Natural killer cell (primary cell): ENCODE results near the gene PRLH. TPM values are rescaled to one million over a fixed set of nuclear protein-coding genes. Genes with fewer than 3 reads are reported as not detected.

Source experiments
- ATAC-seq, 3 donors: fragments of 150-1000 bp in 2 of 3; fragments of 200-7000 bp in 1 of 3; cut with Tn5 transposase; 1 replicate in 1 of 3; 2 replicates in 2 of 3; pipeline ENCODE4 v1.10.0; 2021; ENCODE audit warnings: mild to moderate bottlenecking in 2 of 3, moderate library complexity in 2 of 3
- DNase-seq, 2 donors: peaks; one replicate each; pipeline versions ENCODE4 v3.0.0 to v3.0.0-alpha.2; 2013 to 2021; ENCODE audit warnings: mixed read lengths in 1 of 2
- H3K27ac ChIP-seq: one replicate; pipeline ENCODE4 v1.5.1; 2013; ENCODE audit warnings: mild to moderate bottlenecking, low read length
- H3K27me3 ChIP-seq: one replicate; pipeline ENCODE4 v1.6.1; 2013; ENCODE audit warnings: low read length; ENCODE audit not compliant: control insufficient read depth, insufficient read depth
- H3K36me3 ChIP-seq: one replicate; pipeline ENCODE4 v1.6.1; 2013; ENCODE audit warnings: low read length; ENCODE audit not compliant: control insufficient read depth, insufficient read depth
- H3K4me1 ChIP-seq: one replicate; pipeline ENCODE4 v1.6.1; 2013; ENCODE audit warnings: low read length; ENCODE audit not compliant: control insufficient read depth, insufficient read depth
- H3K4me3 ChIP-seq: one replicate; pipeline ENCODE4 v1.5.1; 2013; ENCODE audit warnings: low read length
- H3K9me3 ChIP-seq: one replicate; pipeline ENCODE4 v1.6.1; 2013; ENCODE audit warnings: low read length; ENCODE audit not compliant: control insufficient read depth, insufficient read depth
- H3K27ac Mint-ChIP-seq, 2 donors: one replicate each; pipeline ENCODE4 v1.8.0; 2022; ENCODE audit warnings: mild to moderate bottlenecking in 2 of 2, mixed read lengths in 2 of 2, moderate library complexity in 1 of 2
- H3K27me3 Mint-ChIP-seq, 2 donors: one replicate each; pipeline ENCODE4 v1.8.0; 2022; ENCODE audit warnings: low read depth in 2 of 2, mixed read lengths in 2 of 2
- H3K36me3 Mint-ChIP-seq: one replicate; pipeline ENCODE4 v1.8.0; 2022; ENCODE audit warnings: mixed read lengths
- H3K4me1 Mint-ChIP-seq, 2 donors: one replicate each; pipeline ENCODE4 v1.8.0; 2022; ENCODE audit warnings: mixed read lengths in 2 of 2
- H3K4me3 Mint-ChIP-seq: one replicate; pipeline ENCODE4 v1.8.0; 2022; ENCODE audit warnings: mild to moderate bottlenecking, moderate library complexity, mixed read lengths
- H3K9me3 Mint-ChIP-seq, 2 donors: one replicate each; pipeline ENCODE4 v1.8.0; 2022; ENCODE audit warnings: mixed read lengths in 2 of 2
- CTCF ChIP-seq: fragments of 200-600 bp; IDR thresholded peaks from one replicate; pipeline ENCODE4 v1.8.0; 2022; ENCODE audit warnings: antibody characterized with exemption
- WGBS: methylation state at CpG from one replicate; pipeline ENCODE4 v1.1.7; 2013; ENCODE audit warnings: missing lambda C conversion rate; ENCODE audit not compliant: insufficient coverage; 5-methylcytosine and 5-hydroxymethylcytosine counted together
- intact Hi-C: fragments of 100-400 bp; cut with micrococcal nuclease; formaldehyde crosslinking; loops from one replicate; pipeline ENCODE4 v1.14.2; 2022
- total RNA-seq, 4 donors: library from RNA; stranded (reverse); fragments of 120-200 nt in 1 of 4; gene quantifications; one replicate each; pipeline versions ENCODE4 v1.2.3 to v1.2.4, GENCODE V29; 2013 to 2022

PRLH gene
- total RNA-seq, 3 donors from 2014 or later (not counting 1 experiment from before 2014, with no cell fraction given), result not detected

GRCh38 chr2:237536617-237537016 is 29.8 kb upstream of the PRLH start:
- intact Hi-C loops, result no loop called here
- Histone ChIP-seq H3K27ac (no peak overlapping the region), H3K36me3 (no peaks in the 10 kb centered on the region), H3K4me1 (no peaks in the 10 kb centered on the region), H3K4me3 (no peak overlapping the region), H3K9me3 (no peaks in the 10 kb centered on the region), H3K27me3 (no peaks in the 10 kb centered on the region)
- no peak for DNase-seq
- Mint-ChIP-seq H3K4me1 (no peaks in the 10 kb centered on the region), H3K9me3 (no peaks in the 10 kb centered on the region), H3K27me3 (peaks cover 0 to 2% of the 10 kb centered on the region in 2 donors), H3K36me3 (no peaks in the 10 kb centered on the region), H3K4me3 (no peak overlapping the region), H3K27ac (no peak overlapping the region)
- ATAC-seq, result no peak
- WGBS, result 93% methylated on average over 9 of the region's 9 CpGs
- no peak for TF ChIP-seq CTCF

- Histone ChIP-seq H3K4me1 (no peaks in the 10 kb centered on the region), H3K36me3 (no peaks in the 10 kb centered on the region), H3K27me3 (no peaks in the 10 kb centered on the region), H3K4me3 (no peak overlapping the region), H3K27ac (no peak overlapping the region), H3K9me3 (no peaks in the 10 kb centered on the region)
- Mint-ChIP-seq H3K4me1 (no peaks in the 10 kb centered on the region), H3K27me3 (peaks cover 0 to 4% of the 10 kb centered on the region in 2 donors), H3K4me3 (no peak overlapping the region), H3K9me3 (no peaks in the 10 kb centered on the region), H3K27ac (no peak overlapping the region), H3K36me3 (no peaks in the 10 kb centered on the region)
- DNase-seq (no peak), ATAC-seq (no peak)
- intact Hi-C loops, result no loop called here
- WGBS, result 80% methylated on average over 29 of the region's 29 CpGs
- no peak for TF ChIP-seq CTCF
Observed at GRCh38 chr2:237538001-237538720, 28.2 kb upstream of the PRLH start.

GRCh38 chr2:237538901-237539300 is 27.5 kb upstream of the PRLH start:
- Histone ChIP-seq H3K27me3 (no peaks in the 10 kb centered on the region), H3K4me1 (no peaks in the 10 kb centered on the region), H3K4me3 (no peak overlapping the region), H3K36me3 (no peaks in the 10 kb centered on the region), H3K27ac (no peak overlapping the region), H3K9me3 (no peaks in the 10 kb centered on the region)
- no peak for TF ChIP-seq CTCF
- Mint-ChIP-seq H3K4me1 (no peaks in the 10 kb centered on the region), H3K36me3 (no peaks in the 10 kb centered on the region), H3K27ac (no peak overlapping the region), H3K27me3 (peaks cover 0 to 4% of the 10 kb centered on the region in 2 donors), H3K4me3 (no peak overlapping the region), H3K9me3 (no peaks in the 10 kb centered on the region)
- DNase-seq (no peak), ATAC-seq (no peak)
- intact Hi-C loops, result no loop called here
- WGBS, result 93% methylated on average over 18 of the region's 18 CpGs

GRCh38 chr2:237539681-237540080 is 26.7 kb upstream of the PRLH start:
- H3K4me1 ChIP-seq, result no peaks in the 10 kb centered on the region
- TF ChIP-seq CTCF, result no peak
- H3K9me3 ChIP-seq, result no peaks in the 10 kb centered on the region
- H3K9me3 Mint-ChIP-seq, result no peaks in the 10 kb centered on the region
- H3K27me3 Mint-ChIP-seq, result peaks cover 0 to 4% of the 10 kb centered on the region in 2 donors
- H3K36me3 Mint-ChIP-seq, result no peaks in the 10 kb centered on the region
- H3K27ac Mint-ChIP-seq, result no peak overlapping the region
- no peaks in the 10 kb centered on the region for H3K27me3 ChIP-seq
- H3K36me3 ChIP-seq, result no peaks in the 10 kb centered on the region
- 92% methylated on average over 6 of the region's 6 CpGs for WGBS
- H3K4me1 Mint-ChIP-seq, result no peaks in the 10 kb centered on the region
- no peak for ATAC-seq
- H3K4me3 ChIP-seq, result no peak overlapping the region
- no peak for DNase-seq
- intact Hi-C loops, result no loop called here
- no peak overlapping the region for H3K27ac ChIP-seq
- no peak overlapping the region for H3K4me3 Mint-ChIP-seq
